NT2/D1 (cell line): Measurements from ENCODE around the gene TSPAN1.

ENCODE experiments used
- SUZ12 ChIP-seq: IDR thresholded peaks from 2 replicates; pipeline ENCODE4 v1.6.1; 2011; ENCODE audit not compliant: insufficient read length, insufficient read depth; ENCODE audit errors: extremely low read depth
- YY1 ChIP-seq: IDR thresholded peaks from 2 replicates; pipeline ENCODE4 v1.6.1; 2011; ENCODE audit not compliant: insufficient read length, insufficient read depth
- ZNF274 ChIP-seq: IDR thresholded peaks from 2 replicates; pipeline ENCODE4 v1.6.1; 2011; ENCODE audit warnings: mild to moderate bottlenecking, low read depth, low read length

DNA sequence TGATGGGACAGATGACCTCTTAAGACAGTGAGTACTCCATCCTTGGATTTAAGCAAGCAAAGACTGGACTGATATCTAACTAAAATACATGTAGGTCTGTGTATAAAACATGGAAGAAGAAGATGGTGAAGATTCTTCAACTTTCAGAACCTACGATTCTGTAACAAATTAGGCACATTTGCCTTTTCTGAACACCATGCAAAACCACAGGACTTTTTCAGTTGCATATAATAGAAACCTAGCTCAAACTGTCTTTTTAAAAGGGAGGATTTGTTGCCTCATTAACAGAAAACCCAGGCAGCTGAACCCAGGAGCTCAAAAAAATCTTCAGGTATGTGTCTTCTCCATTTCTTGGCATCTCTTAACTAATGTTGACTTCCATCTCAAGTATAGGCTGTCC lies 14.7 kb upstream of the TSPAN1 start:
- TF ChIP-seq ZNF274 (no peak), YY1 (no peak), SUZ12 (no peak)
